HepG2 (cell line): ENCODE measurements around the gene HIVEP2. TPM values are rescaled to one million over a fixed set of nuclear protein-coding genes. Genes with fewer than 3 reads are reported as not detected.
A peak's percentile ranks its signal among the peaks of the same experiment; 100 is the strongest.

Experiments
- ATAC-seq: fragments of 200-7000 bp; cut with Tn5 transposase; 3 replicates; pipeline ENCODE4 v1.9.1; 2020; ENCODE audit warnings: mild to moderate bottlenecking, moderate library complexity
- BruUV-seq: library from RNA; stranded (reverse); fragments of 400-500 nt; replicated peaks from 2 replicates; lab custom pipeline; 2021; lab: Mats Ljungman, UMichigan
- CTCF ChIA-PET: fragments of 300-600 bp; formaldehyde crosslinking; extraction: SDS; loops from one replicate; lab custom pipeline; 2021; ENCODE audit warnings: low total read pairs, inconsistent platforms, low intra/inter-chr PET ratio; lab: Yijun Ruan, JAX
- POLR2A ChIA-PET: fragments of 350-600 bp; sonication (Branson Sonifier 250); formaldehyde crosslinking; loops from one replicate; lab custom pipeline; 2020; ENCODE audit warnings: antibody characterized with exemption, inconsistent platforms; lab: Yijun Ruan, JAX
- DNase-seq: peaks from one replicate; pipeline ENCODE4 v3.0.0-alpha.2; 2015; ENCODE audit warnings: low spot score
- FAIRE-seq: peaks from 3 replicates; lab custom pipeline; 2011; peaks lifted over from hg19 to GRCh38; lab: Jason Lieb, UNC
- H2AFZ ChIP-seq: one replicate; pipeline ENCODE4 v1.6.1; 2011; ENCODE audit warnings: low read length, inconsistent platforms
- H3K27ac ChIP-seq: fragments of 300-600 bp; 3 replicates; pipeline ENCODE4 v1.8.0; 2011; ENCODE audit warnings: mixed run types, mild to moderate bottlenecking, mixed read lengths, low read length, inconsistent platforms; ENCODE audit not compliant: insufficient read depth; ENCODE audit errors: extremely low read length
- H3K27me3 ChIP-seq, 2 experiments: fragments of 200-600 bp in 1 of 2; 2 replicates in 1 of 2; 3 replicates in 1 of 2; pipeline versions ENCODE4 v1.6.0 to v1.8.0; 2011; ENCODE audit warnings: low read length in 2 of 2, mild to moderate bottlenecking in 2 of 2, moderate library complexity in 2 of 2, inconsistent platforms in 1 of 2; ENCODE audit not compliant: insufficient read depth in 2 of 2, control insufficient read depth in 1 of 2
- H3K36me3 ChIP-seq, 2 experiments: fragments of 200-600 bp in 1 of 2; replicated peaks in 1 of 2; 2 replicates in 1 of 2; 3 replicates in 1 of 2; pipeline versions ENCODE4 v1.5.1 to v1.8.0; 2011; ENCODE audit warnings: low read length in 2 of 2, inconsistent platforms in 1 of 2; ENCODE audit not compliant: insufficient read depth in 2 of 2, control insufficient read depth in 1 of 2
- H3K4me1 ChIP-seq: 2 replicates; pipeline ENCODE4 v1.5.1; 2012; ENCODE audit warnings: low read length, inconsistent platforms; ENCODE audit not compliant: insufficient read depth
- H3K4me2 ChIP-seq: 2 replicates; pipeline ENCODE4 v1.6.0; 2011; ENCODE audit warnings: low read depth, low read length, inconsistent platforms
- H3K4me3 ChIP-seq, 3 experiments: fragments of 200-600 bp in 1 of 3; sonication (generic), shearing (Covaris generic) in 1 of 3; replicated peaks in 1 of 3; 2 replicates each; pipeline ENCODE4 v1.5.1; 2011 to 2016; ENCODE audit warnings: low read length in 3 of 3, inconsistent platforms in 2 of 3, low read depth in 2 of 3, mild to moderate bottlenecking in 2 of 3, control low read depth in 1 of 3, mixed read lengths in 1 of 3; ENCODE audit not compliant: insufficient read depth in 1 of 3
- H3K79me2 ChIP-seq: one replicate; pipeline ENCODE4 v1.6.1; 2011; ENCODE audit warnings: low read length, inconsistent platforms; ENCODE audit not compliant: insufficient read depth
- H3K9ac ChIP-seq: 2 replicates; pipeline ENCODE4 v1.6.0; 2011; ENCODE audit warnings: mild to moderate bottlenecking, low read depth, low read length, inconsistent platforms; ENCODE audit not compliant: insufficient read depth
- H3K9me3 ChIP-seq: 2 replicates; pipeline ENCODE4 v1.5.1; 2012; ENCODE audit warnings: mild to moderate bottlenecking, low read length
- H4K20me1 ChIP-seq: 2 replicates; pipeline ENCODE4 v1.6.0; 2011; ENCODE audit warnings: inconsistent platforms, mild to moderate bottlenecking, low read length, moderate library complexity; ENCODE audit not compliant: insufficient read depth
- ARID5B ChIP-seq: IDR thresholded peaks from 2 replicates; pipeline ENCODE4 v1.4.0; 2020; ENCODE audit warnings: mild to moderate bottlenecking, missing genetic modification reagents
- CBX2 ChIP-seq, 2 experiments: fragments of 200-600 bp in 1 of 2; sonication (generic); formaldehyde crosslinking in 1 of 2; IDR thresholded peaks; 2 replicates each; pipeline versions ENCODE4 v1.7.0 to v1.8.1; 2018 to 2022; ENCODE audit warnings: low read depth in 2 of 2, low read length in 1 of 2, mild to moderate bottlenecking in 1 of 2, missing genetic modification reagents in 1 of 2
- ELK4 ChIP-seq: sonication (generic); formaldehyde crosslinking; IDR thresholded peaks from 2 replicates; pipeline ENCODE4 v1.9.0; 2021; ENCODE audit warnings: missing genetic modification reagents, borderline replicate concordance
- FOXA1 ChIP-seq, 2 experiments: fragments of 450-650 bp in 1 of 2; sonication (generic) in 1 of 2; formaldehyde crosslinking in 1 of 2; IDR thresholded peaks; 2 replicates each; pipeline versions ENCODE4 v1.4.0 to v1.6.1; 2016 to 2020; ENCODE audit warnings: missing genetic modification reagents in 1 of 2
- HDAC1 ChIP-seq: sonication (generic); formaldehyde crosslinking; IDR thresholded peaks from 2 replicates; pipeline ENCODE4 v1.5.1; 2020; ENCODE audit warnings: mild to moderate bottlenecking, missing genetic modification reagents
- MLLT10 ChIP-seq: sonication (generic); formaldehyde crosslinking; IDR thresholded peaks from 2 replicates; pipeline ENCODE4 v1.4.0; 2020; ENCODE audit warnings: missing genetic modification reagents
- MXI1 ChIP-seq: IDR thresholded peaks from 3 replicates; pipeline ENCODE4 v1.6.1; 2012; ENCODE audit warnings: low read depth, low read length, inconsistent platforms, borderline replicate concordance
- MYNN ChIP-seq: sonication (generic); formaldehyde crosslinking; IDR thresholded peaks from 2 replicates; pipeline ENCODE4 v1.4.0; 2020; ENCODE audit warnings: mild to moderate bottlenecking, low read depth, missing genetic modification reagents
- NFIB ChIP-seq: sonication (generic); formaldehyde crosslinking; IDR thresholded peaks from 2 replicates; pipeline ENCODE4 v1.9.0; 2021; ENCODE audit warnings: missing genetic modification reagents, mild to moderate bottlenecking, borderline replicate concordance
- PHF21A ChIP-seq: sonication (generic); formaldehyde crosslinking; IDR thresholded peaks from 2 replicates; pipeline ENCODE4 v1.5.0; 2020; ENCODE audit warnings: mild to moderate bottlenecking, missing genetic modification reagents
- RARA ChIP-seq: IDR thresholded peaks from 2 replicates; pipeline ENCODE4 v1.6.1; 2016; ENCODE audit warnings: missing genetic modification reagents, missing compliant biosample characterization
- SAP130 ChIP-seq: IDR thresholded peaks from 2 replicates; pipeline ENCODE4 v1.6.1; 2016; ENCODE audit warnings: low read depth
- SP2 ChIP-seq: sonication (generic); formaldehyde crosslinking; IDR thresholded peaks from 2 replicates; pipeline ENCODE4 v1.5.1; 2020; ENCODE audit warnings: mild to moderate bottlenecking, missing genetic modification reagents
- TERF1 ChIP-seq: sonication (generic); formaldehyde crosslinking; IDR thresholded peaks from 2 replicates; pipeline ENCODE4 v1.8.0; 2022; ENCODE audit warnings: mild to moderate bottlenecking, missing genetic modification reagents, moderate library complexity
- ZFP36 ChIP-seq: fragments of 150-350 bp; IDR thresholded peaks from 2 replicates; pipeline ENCODE4 v1.6.1; 2018; ENCODE audit warnings: borderline replicate concordance, low read length, low read depth; ENCODE audit not compliant: partially characterized antibody
- ZNF776 ChIP-seq: sonication (generic); formaldehyde crosslinking; IDR thresholded peaks from 2 replicates; pipeline ENCODE4 v1.4.0; 2020; ENCODE audit warnings: mild to moderate bottlenecking, missing genetic modification reagents
- ZNF792 ChIP-seq: IDR thresholded peaks from 2 replicates; pipeline ENCODE4 v1.6.1; 2016
- ZZZ3 ChIP-seq: sonication (generic); formaldehyde crosslinking; IDR thresholded peaks from 2 replicates; pipeline ENCODE4 v1.4.0; 2020; ENCODE audit warnings: missing genetic modification reagents, mild to moderate bottlenecking, borderline replicate concordance
- WGBS: methylation state at CpG from one replicate; pipeline ENCODE4 v1.1.6; 2017; ENCODE audit warnings: low lambda C conversion rate; 5-methylcytosine and 5-hydroxymethylcytosine counted together
- in situ Hi-C: cut with HindIII; loops from 2 replicates; pipeline ENCODE4 v1.10.0; 2017; ENCODE audit warnings: low pct_unique_long_range_greater_than_20kb; ENCODE audit not compliant: extremely low pct_ligation_motif_present
- intact Hi-C: fragments of 100-400 bp; cut with micrococcal nuclease; formaldehyde crosslinking; loops from one replicate; pipeline ENCODE4 v1.10.0; 2022; ENCODE audit not compliant: unreplicated experiment
- polyA plus RNA-seq, 8 experiments: library from polyadenylated mRNA; depleted of rRNA in 3 of 8; stranded (reverse) in 7 of 8; unstranded in 1 of 8; fragments of >200 nt; fragmentation: Illumina TruSeq in 4 of 8; extraction: Trizol in 4 of 8; gene quantifications; 2 replicates each; pipeline versions ENCODE4 v1.2.1 to v1.2.3, GENCODE V29; 2011 to 2016; ENCODE audit warnings: low read depth in 4 of 8, missing spikeins in 1 of 8, mixed read lengths in 1 of 8; ENCODE audit not compliant: insufficient read depth in 1 of 8
- total RNA-seq, 5 experiments: library from RNA; depleted of rRNA; stranded (reverse); fragments of >200 nt; fragmentation: Illumina TruSeq; extraction: Trizol; gene quantifications; 2 replicates each; pipeline ENCODE4 v1.2.3, GENCODE V29; 2016; ENCODE audit warnings: low read depth in 1 of 5

The HIVEP2 gene
- total and polyA plus RNA-seq, 2 of the 13 experiments (the other 11 are each of a cell fraction or from before 2014, with no cell fraction given), result 3.4 to 12.9 TPM

- POLR2A ChIA-PET, result interaction anchor here (0.6 to 1.6 kb wide), 2 partner anchors 83 to 103 kb away, joined by 3 to 6 read pairs; no protein-coding TSS in a partner anchor
- Histone ChIP-seq H3K9ac (0 out of 2 replicates have a peak overlapping the region, but pooled peaks have one; percentile 34), H3K9me3 (no peaks in the 10 kb centered on the region), H3K36me3 (no peaks in the 10 kb centered on the region), H3K27me3 (no peaks in the 10 kb centered on the region), H3K4me1 (peaks cover 69% of the 10 kb centered on the region), H3K27ac (peak overlapping the region; percentile 5), H3K79me2 (no peaks in the 10 kb centered on the region), H3K4me3 (no peak overlapping the region), H4K20me1 (no peaks in the 10 kb centered on the region), H2AFZ (no peak overlapping the region), H3K4me2 (peak overlapping the region; percentile 36)
- ATAC-seq (no peak), FAIRE-seq (no peak), DNase-seq (peak; percentile 59)
- in situ Hi-C loops (no loop called here), intact Hi-C loops (no loop called here)
- BruUV-seq, result no TSS peak
- 59% methylated on average over 11 of the region's 11 CpGs for WGBS
- CTCF ChIA-PET, result no interaction called here
- TF ChIP-seq ZZZ3 (CRISPR knock-in tag), result no peak
- TF ChIP-seq MLLT10 (CRISPR knock-in tag), result no peak
- peak; percentile 31; the same call in 1 of the 2 replicates for TF ChIP-seq SAP130 (CRISPR knock-in tag)
- TF ChIP-seq ARID5B (CRISPR knock-in tag), result 0 out of 2 replicates have a peak, but pooled peaks have one; percentile 17
- TF ChIP-seq ZFP36, result no peak
- TF ChIP-seq HDAC1 (CRISPR knock-in tag), result no peak
- TF ChIP-seq MYNN (CRISPR knock-in tag), result no peak
- TF ChIP-seq ZNF776, result no peak
- TF ChIP-seq MXI1, result no peak
- peak; percentile 19; the same call in 1 of the 2 replicates for TF ChIP-seq ZNF792 (CRISPR knock-in tag)
- TF ChIP-seq SP2, result no peak
- no peak for TF ChIP-seq TERF1 (CRISPR knock-in tag)
- no peak for TF ChIP-seq FOXA1 (IDR thresholded peaks at IDR 0.05)
- 0 out of 2 replicates have a peak, but pooled peaks have one; percentile 29 for TF ChIP-seq FOXA1 (CRISPR knock-in tag; IDR thresholded peaks at IDR 0.05)
- no peak for TF ChIP-seq PHF21A
- TF ChIP-seq CBX2 (IDR thresholded peaks at IDR 0.05; ENCODE audit: low read depth, low read length), result no peak
- no peak for TF ChIP-seq CBX2 (CRISPR knock-in tag; IDR thresholded peaks at IDR 0.05; ENCODE audit: low read depth)
- TF ChIP-seq ELK4 (CRISPR knock-in tag), result no peak
- TF ChIP-seq RARA, result no peak
- TF ChIP-seq NFIB, result no peak
Observed at GRCh38 chr6:142842418-142843261, 102.3 kb downstream of the HIVEP2 start.
